GM18951 (cell line): ENCODE measurements around the gene NRK.
"Not testable (repeated sequence)": the region's sequence is repeated elsewhere in the genome, so short reads cannot be mapped to it uniquely, and the experiment has no call there.

Source experiments
- POLR2A ChIP-seq: IDR thresholded peaks from 4 replicates; pipeline ENCODE4 v1.6.1; 2011; ENCODE audit warnings: mild to moderate bottlenecking; ENCODE audit not compliant: insufficient read length, insufficient read depth; ENCODE audit errors: extremely low read depth
- in situ Hi-C: fragments of 300-500 bp; cut with MboI; formaldehyde crosslinking; loops from one replicate; pipeline ENCODE4 v1.12.0; 2022; ENCODE audit warnings: low sequenced_read_pairs, mixed read lengths, inconsistent platforms; ENCODE audit not compliant: unreplicated experiment

NRK gene

DNA sequence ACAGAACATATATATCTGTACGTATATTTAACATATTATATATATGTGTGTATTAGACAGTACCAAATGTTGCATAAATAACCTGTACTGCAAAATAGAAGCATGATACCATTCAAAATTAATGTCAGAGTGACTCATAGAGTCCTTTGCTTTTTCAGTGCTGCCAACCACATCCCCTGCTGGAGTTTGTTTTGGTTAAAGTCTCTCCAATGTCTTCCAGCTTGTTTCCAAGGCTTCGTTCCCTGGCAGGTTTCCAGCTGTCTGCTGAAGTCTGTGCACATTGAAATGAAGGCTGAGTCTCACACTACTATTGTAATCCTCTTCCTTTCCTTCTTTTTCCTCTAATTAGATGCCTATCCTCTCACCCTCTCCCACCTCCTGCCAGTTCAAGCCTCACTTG, 14.9 kb downstream of the NRK start:
- in situ Hi-C loops = no loop called here
- TF ChIP-seq POLR2A = no peak

DNA sequence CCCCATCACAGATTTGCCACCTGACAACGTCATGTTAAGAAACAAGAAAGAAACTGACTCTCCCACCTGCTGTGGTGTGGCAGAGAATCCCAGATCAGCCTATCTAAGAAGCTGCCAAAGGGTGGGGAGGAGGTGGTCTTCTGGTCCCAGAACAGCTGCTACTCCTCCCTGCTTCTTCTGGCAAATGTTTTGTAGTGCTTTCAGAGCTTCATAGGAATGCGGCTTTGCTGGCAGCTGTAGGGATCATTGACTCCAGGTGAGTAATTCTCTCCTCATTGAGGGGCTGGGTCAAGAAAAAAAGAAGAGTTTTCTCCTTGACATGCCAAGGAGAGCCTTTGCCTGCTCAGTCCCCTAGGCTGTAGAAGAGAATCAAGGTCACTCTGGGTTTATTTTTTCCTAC, 23.3 kb downstream of the NRK start:
- in situ Hi-C loops = no loop called here
- TF ChIP-seq POLR2A = no peak

DNA sequence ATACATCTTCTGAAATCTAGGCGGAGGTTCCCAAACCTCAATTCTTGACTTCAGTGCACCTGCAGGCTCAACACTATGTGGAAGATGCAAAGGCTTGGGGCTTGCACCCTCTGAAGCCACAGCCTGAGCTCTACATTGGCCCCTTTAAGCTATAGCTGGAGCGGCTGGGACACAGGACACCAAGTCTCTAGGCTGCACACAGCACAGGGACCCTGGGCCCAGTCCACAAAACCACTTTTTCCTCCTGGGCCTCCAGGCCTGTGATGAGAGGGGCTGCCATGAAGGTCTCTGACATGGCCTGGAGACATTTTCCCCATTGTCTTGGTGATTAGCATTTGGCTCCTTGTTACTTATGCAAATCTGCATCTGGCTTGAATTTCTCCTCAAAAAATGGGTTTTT, 27.8 kb downstream of the NRK start:
- in situ Hi-C loops = not testable (repeated sequence)

DNA sequence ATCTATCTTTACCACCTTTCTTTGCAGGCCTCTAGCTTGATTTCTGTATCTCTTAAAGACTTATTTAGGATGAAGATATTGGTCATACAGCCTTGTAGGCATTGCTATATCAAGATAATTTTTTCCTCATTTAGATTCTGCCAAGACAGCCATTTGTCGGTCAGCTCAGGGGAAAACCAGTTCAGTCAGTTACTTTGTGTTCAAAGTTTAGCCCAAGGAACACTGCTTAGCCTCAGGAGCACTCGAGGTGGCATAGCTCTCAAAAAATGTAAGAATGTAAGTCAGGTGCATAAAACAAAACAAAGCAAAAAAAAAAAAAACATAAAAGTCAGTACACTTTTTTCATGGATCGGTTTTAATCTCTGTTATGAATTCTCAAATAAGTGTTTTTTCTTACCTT, 43.4 kb downstream of the NRK start:
- TF ChIP-seq POLR2A = no peak
- in situ Hi-C loops = no loop called here

DNA sequence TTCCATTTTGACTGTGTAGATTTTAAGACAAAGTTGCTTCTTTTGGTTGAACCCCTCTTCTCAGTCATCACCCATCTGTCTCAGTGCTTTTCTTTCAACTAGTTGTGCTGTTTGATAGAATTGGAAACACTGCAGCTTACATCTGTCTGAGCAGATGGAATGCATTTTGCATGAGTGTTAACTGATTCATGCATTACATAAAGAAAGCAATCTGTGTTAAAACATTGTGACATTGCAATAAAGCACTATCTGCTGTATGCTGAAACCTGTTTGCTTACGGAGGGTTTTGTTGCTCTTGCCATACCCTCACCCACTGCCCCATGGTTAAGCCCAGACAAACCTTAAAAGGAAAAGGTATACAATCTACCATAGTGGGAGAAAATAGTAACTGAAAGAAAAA, 47.4 kb downstream of the NRK start:
- in situ Hi-C loops = no loop called here
- TF ChIP-seq POLR2A = no peak

DNA sequence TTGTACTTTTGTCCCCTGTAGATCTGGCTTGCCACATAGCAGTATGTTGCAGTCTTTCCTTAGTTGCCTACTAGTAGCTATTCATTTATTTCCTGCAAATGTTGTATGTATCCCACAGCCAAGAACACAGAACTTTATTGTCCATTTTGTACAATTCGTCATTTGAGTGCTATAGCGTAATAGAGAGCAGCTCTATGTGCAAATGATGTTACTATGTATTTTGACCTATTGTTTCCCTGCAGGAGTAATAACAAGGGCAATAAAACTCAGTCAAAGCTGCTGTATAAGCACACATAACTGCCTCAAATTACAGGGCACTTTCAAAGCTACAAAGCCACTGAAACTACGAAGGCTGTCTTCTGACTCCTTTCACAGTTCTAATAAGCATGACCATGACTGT, 48.1 kb downstream of the NRK start:
- no peak for TF ChIP-seq POLR2A
- in situ Hi-C loops = no loop called here

DNA sequence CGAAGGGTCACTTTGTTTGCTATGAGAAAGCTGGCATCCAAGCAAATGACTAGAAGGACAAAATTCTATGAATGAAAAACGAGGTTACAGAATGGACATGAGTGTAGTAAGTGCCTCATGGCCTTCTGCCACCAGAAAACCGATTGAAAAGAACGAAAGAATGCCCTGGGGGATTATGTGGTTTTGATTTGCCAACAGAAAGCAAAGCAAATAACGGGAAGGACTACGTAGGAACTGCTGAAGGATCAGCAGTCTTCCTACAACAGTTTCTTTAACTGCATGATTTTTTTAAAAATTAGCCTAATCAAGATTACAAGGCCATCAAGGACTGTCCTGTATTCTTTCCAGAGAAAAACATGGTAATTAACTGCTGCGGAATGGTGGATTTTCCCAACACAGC, 50.6 kb downstream of the NRK start:
- no peak for TF ChIP-seq POLR2A
- in situ Hi-C loops = no loop called here

DNA sequence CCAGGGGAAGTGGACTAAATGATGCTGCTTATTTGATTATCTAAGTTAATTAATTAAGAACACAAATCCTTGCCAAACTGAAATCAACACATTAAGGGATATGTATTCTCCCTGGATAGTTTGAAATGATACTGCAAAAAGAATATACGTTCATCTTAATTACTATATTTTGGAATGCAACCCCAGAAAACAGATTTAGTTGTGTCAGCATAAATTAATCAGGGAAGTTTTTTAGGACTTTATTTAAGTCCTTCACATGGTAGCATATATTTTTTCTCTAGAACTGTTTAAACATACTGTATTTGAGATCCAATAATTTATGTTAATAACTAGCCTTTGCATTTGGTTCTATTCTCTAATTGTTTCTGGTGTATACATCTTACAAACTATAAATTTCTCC, 52.5 kb downstream of the NRK start:
- in situ Hi-C loops = no loop called here
- TF ChIP-seq POLR2A = no peak

DNA sequence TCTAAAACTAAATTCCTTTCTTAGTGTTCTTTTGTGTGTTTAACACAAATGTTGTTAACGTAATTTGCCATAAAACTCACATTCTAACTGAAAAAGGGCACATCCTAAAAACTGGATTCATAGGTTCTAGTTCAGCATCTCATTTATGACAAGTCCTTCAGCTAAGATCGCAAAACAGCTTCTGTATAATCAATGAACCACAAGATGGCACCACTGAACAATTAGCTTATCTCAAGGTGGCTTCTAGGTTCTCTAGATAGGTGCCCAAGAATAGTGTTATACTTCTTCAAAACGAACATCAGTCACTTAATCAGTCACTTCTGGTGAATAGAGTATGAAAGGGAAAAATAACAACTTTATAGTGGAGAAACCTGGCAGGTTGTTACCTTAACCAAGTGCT, 54.3 kb downstream of the NRK start:
- no peak for TF ChIP-seq POLR2A
- in situ Hi-C loops = no loop called here

DNA sequence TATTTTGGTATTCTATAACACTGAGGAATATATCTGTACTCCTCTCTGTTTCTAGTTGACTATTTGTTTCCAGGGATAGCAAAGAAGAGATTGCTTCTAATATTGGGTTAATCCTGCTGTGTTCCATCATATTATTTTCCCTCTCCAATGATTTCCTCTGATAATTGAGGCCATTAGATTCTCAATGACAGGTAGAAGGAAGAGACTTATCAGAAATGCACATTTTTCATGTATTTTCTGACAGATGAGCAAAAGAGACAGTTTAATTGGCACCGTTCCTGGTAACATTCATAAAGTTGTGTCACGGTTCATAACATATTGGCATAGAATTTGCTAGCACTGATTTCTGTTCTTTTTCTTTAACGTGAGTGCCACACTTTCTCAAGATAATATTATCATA, 58.2 kb downstream of the NRK start:
- TF ChIP-seq POLR2A = no peak
- in situ Hi-C loops = no loop called here

DNA sequence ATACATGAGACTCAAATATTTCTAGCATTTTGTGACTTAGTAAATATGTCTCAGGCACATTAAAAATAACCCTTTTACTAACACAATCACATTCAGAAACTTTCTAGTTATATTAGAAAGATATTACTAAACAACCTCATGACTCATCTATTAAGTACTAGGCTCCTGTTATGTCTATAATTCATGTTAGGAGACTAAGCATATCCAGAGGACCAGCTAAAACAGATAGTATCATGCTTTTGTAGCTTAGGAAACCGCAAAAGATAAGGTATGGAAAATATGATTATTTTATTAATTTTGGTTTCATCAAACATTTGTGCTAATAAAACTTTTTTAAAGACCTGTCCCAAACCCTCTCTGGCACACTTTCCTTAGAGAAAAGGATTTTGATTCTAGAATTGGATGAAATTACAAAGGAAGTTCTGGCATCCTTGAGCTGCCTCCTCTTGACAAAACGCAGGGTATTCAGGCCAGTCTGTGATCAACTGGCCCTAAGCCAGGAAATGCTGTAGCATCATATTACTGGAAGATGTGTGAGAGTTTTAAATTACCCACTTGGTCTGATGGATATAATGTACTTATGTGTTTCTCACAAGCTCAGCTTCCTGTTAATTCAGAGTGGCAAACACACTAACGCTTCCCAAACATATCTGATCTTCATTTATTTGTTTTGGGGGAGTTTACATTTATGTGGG, 60.4 kb downstream of the NRK start:
- in situ Hi-C loops = no loop called here
- TF ChIP-seq POLR2A = no peak

DNA sequence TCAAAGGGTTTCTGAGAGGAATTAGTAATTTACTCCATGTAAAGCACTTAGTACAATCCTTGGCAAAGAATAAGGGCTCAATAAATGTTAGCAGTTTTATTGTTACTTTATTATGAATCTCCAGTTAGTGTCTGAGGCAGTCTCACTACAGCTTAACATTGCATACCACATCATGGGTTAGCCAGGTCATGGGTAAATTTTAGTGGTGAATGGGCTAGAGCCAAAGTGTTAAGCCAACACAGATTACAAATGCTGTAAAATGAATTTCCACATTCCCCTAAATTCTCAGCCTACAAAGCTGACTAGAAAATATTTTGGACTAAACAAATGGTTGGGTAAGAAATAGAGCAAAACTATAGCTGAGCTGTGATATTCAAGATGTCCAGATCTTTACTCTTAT, 72.4 kb downstream of the NRK start:
- no peak for TF ChIP-seq POLR2A
- in situ Hi-C loops = no loop called here

DNA sequence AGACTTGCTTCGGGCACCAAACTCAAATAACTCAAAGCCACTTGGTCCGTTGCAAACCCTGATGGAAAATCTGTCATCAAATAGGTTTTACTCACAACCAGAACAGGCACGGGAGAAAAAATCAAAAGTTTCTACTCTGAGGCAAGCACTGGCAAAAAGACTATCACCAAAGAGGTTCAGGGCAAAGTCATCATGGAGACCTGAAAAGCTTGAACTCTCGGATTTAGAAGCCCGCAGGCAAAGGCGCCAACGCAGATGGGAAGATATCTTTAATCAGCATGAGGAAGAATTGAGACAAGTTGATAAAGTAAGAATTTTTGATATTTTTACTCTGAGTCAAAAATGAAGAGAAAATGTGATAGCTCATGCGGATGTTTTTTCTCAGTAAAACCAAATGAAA, 87.2 kb downstream of the NRK start:
- no peak for TF ChIP-seq POLR2A
- in situ Hi-C loops = no loop called here

DNA sequence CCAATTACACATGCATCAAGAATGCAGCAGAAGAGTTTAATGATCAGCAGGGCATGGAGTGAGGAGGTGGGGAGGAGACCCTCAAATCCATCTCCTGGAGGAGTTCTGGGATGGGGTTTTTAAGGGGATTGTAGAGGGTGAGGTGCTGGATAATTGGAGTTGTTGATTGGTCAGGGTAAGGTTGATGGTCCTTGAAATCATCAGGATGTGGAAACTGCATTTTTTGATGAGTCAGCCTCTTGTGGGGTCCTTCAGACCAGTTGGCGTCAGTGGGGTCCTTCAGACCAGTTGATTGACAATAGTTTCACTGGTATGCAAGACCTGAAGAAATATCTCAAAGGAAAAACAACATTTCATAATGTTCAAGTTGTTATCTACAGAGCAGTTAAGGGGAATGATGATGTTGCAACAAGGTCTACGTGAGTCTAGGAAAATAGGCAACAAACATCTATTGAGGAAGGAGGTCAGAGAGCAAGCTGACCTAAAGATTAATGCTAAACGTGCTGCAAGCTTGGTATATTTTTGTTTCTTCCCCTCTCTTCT, 88.3 kb downstream of the NRK start:
- in situ Hi-C loops = no loop called here
- no peak for TF ChIP-seq POLR2A

DNA sequence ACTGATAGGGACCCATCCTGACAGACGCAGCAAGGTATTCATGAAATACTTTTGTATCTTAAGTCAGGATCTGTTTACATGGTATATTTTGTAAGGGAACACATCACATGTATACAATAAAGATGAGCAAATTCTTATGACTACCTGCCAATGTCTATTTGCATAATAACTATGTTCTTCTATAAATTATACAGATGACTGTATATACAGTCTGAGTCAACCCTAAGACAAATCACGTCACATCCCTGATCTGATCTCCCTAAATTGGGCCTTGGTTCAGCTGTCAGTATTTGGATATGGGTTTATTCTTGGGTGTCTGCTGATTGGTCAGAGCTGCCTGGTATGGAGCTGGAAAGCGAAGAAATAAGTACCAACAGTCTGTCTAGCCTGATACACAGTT, 122.9 kb downstream of the NRK start:
- no peak for TF ChIP-seq POLR2A
- in situ Hi-C loops = no loop called here
